Dermis microvascular lymphatic vessel endothelial cell (primary cell): Measurements from ENCODE around the gene LGI2. TPM values are rescaled to one million over a fixed set of nuclear protein-coding genes. Genes with fewer than 3 reads are reported as not detected.
"Not testable (repeated sequence)": the region's sequence is repeated elsewhere in the genome, so short reads cannot be mapped to it uniquely, and the experiment has no call there.

Experiments used
- DNase-seq, 2 donors: peaks; one replicate each; pipeline versions ENCODE4 v3.0.0 to v3.0.0-alpha.2; 2010; ENCODE audit warnings: low read depth in 2 of 2
- total RNA-seq: library from RNA; depleted of rRNA; stranded (reverse); fragments of >200 nt; gene quantifications from 2 replicates; pipeline ENCODE4 v1.2.1, GENCODE V29; 2014

LGI2 gene, protein sequence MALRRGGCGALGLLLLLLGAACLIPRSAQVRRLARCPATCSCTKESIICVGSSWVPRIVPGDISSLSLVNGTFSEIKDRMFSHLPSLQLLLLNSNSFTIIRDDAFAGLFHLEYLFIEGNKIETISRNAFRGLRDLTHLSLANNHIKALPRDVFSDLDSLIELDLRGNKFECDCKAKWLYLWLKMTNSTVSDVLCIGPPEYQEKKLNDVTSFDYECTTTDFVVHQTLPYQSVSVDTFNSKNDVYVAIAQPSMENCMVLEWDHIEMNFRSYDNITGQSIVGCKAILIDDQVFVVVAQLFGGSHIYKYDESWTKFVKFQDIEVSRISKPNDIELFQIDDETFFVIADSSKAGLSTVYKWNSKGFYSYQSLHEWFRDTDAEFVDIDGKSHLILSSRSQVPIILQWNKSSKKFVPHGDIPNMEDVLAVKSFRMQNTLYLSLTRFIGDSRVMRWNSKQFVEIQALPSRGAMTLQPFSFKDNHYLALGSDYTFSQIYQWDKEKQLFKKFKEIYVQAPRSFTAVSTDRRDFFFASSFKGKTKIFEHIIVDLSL
- under 0.01 TPM in 1 of 2 replicates, not detected in the other for total RNA-seq

DNA sequence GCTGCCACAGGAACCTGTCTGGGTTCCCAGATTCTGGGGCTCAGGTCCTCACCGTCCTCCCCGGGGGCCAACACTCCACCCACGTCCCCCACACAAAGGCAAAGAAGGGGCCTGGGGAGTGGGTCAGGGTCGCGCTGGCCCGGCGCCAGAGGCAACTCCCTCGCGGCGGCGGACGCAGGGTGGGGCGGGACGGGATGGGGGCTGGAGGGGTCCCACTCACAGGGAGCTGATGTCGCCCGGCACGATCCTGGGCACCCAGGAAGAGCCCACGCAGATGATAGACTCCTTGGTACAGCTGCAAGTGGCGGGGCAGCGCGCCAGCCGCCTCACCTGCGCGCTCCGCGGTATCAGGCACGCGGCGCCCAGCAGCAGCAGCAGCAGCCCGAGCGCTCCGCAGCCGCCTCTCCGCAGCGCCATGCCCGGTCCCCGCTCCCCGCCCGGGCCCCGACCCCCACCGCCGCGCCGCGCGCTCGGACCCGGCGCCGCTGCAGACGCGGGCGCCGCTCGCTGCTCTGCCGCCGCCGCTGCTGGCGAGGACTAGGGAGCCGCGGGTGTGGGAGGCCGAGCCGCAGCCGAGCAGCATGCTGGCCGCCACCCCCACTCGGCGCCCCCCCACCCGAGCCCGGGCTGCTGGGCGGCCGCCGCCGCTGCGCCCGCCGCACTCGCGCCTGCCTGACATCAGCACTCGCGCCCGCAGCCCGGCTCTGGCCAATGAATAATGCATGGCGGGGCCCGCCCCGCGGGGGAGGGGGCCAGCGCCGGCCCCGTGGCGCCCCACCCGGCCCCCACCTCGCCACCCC, at the start of gene LGI2:
Gene LGI2, minus strand, starts transcription at position 670 of the 800 bp plus-strand sequence. Its CDS starts 253 bp downstream, at position 417.
- DNase-seq, result peak in 1 of 2 donors; percentile 9

DNA sequence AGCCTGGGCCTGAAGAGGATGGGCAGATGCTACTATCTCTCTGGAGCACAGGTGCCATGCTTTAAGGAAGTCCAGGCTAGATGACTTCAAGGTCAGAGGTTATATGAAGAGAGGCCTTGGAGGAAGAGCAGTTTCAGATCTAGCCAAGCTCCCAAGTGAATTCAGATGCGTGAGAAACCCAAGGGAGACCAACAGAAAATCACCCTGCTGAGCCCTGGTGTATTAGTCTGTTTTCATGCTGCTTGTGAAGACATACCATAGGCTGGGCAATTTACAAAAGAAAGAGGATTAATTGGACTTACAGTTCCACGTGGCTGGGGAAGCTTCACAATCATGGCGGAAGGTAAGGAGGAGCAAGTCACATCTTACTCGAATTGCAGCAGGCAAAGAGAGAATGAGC, 47.8 kb upstream of the LGI2 start:
- no peak for DNase-seq

DNA sequence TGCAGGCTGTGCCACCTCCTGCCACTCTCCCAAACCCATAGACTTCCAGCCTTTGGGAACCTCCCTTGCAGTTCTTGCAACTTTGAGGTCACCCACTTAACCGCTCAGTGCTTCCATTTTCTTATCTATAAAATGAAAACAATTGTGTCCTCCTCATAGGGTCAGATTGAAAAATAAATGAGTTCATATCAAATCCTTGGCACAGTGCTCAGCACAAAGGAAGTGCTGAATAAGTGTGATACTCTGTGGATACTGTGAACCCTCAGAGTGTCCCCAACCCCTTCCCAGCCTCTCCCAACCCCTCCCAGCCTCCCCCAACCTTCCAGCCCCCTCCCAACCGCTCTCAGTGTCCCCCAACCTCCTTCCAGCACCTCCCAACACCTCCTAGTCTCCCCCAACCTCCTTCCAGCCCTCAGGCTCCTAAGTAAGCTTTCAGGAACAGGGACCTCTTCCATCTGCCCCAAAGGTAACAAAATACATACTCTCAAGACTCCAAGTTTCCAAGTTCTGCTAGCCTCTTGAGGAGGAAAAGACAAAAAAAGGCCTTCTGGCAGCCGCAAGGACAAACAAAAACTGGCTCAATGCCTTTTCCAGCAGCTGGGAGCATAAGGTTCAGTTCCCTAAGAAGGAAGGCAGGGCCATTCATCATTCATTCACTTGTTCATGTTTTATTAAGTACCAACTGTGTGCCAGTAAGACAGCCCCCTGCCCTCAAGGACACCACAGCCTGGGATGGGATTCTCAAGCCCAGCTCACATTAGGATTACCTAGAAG, 46.1 kb upstream of the LGI2 start:
- no peak for DNase-seq

DNA sequence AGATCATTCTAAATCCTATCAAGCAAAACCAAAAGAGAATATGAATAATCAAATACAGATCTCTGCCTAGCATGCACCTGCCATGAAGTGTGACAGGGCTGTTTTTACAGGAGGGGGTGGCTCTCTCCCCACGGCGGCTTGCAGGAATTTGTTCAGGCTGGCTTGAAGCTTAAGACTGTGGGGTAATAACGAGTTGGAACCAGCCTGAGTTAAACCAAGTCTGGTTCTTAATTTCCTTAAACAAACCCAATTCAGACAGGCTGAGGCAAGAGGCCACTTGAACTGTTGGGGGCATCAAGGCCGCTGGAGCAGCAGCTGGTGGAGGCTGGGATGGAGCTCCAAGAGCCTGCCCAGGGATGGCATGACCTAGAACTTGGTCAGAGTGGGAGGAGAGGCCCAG, 45.1 kb upstream of the LGI2 start:
- no peak for DNase-seq

DNA sequence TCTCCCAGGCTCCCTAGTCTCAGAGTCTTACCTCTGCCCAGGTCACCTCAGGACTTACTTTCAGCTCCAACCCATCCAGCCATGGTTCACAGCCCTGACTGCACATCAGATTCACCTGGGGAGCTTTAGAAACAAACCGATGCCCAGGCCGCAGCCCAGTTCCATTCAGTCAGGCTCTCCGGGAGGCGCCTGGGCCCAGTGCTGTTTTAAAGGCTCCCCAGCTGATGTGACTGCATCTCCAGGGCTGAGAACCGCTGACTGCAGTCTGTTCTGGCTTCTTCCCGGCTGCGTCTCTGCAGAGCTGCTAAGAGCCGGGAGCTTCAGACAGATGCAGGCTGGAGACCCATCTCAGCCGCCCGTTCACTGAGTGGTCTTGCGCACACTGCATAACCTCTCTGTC, 44.4 kb upstream of the LGI2 start:
- no peak for DNase-seq

DNA sequence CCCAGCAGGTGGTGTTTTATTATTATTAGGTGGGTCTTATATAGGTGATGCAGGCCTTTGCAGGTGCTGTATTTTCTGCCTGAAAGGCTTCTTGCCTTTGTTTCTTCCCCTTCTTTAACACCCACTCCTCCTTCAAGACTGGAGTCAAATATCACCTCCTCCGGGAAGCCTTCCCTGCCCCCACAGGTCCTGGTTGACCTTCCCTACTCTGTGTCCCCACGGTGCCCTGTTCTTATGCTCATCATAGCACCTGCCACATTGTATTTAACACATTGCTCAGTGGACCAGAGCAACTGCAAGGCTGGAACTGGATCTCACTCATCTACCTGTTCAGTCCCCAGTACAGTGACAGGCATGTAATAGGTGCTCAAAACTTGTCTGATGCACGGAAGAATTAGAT, 39.8 kb upstream of the LGI2 start:
- DNase-seq, result no peak

DNA sequence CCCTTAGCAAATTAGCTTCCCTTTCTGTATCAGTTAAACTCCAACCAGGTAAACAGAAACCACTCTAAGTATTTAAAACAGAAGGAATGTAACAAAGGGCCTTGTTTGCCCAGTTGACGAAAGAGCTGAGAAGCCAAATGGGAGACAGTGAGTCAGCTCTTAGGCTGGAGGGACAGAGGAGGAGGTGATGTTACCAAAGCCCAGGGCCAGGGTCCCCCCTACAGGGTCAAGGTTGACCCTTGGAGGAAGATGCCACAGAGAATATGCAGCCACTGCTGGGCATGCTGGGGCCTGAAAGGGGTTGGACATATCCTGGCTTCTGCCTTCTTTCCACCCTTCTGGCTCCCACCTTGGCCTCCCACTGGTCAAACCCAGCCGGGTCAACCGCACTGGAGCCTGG, 38.3 kb upstream of the LGI2 start:
- no peak for DNase-seq

DNA sequence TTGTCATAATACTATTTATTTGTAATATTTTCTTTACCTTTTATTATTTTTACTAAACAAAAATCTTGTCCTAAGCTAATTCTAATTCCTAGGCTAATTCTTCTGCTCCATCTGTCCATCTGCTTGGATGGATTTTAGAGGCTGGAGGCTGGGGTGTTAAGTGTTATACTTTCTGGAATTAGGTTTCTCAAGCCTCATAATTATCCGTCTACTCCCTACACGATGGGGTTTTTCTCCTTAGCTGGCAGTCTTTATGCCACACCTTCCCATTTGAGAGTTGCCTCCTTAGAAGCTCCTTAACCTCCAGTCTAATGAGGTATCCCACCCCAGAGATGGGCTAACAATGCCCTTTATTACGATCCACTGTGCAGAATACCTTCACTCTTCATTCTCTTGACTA, 37.6 kb upstream of the LGI2 start:
- DNase-seq, result no peak

DNA sequence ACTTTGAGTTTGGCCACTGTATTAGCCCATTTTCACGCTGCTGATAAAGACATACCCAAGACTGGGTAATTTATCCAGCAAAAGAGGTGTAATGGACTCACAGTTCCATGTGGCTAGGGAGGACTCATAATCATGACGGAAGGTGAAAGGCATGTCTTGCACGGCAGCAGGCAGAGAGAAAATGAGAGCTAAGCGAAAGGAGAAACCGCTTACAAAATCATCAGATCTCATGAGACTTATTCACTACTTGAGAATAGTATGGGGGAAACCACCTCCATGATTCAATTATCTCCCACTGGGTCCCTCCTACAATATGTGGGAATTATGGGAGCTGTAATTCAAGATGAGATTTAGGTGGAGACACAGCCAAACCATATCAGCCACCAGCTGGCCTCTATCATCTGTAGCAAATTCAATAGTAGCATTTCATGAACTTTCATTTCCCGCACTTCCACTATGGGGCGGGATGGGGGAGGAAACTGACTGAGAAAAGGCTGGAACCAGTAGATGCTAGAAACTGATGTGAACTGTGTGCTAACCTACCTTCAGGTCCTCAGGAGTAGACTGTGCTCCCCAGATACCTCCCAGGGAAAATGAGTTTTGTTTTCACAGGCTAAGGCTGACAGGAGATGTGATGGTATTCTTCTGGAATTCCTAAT, 35.3 kb upstream of the LGI2 start:
- DNase-seq, result no peak

DNA sequence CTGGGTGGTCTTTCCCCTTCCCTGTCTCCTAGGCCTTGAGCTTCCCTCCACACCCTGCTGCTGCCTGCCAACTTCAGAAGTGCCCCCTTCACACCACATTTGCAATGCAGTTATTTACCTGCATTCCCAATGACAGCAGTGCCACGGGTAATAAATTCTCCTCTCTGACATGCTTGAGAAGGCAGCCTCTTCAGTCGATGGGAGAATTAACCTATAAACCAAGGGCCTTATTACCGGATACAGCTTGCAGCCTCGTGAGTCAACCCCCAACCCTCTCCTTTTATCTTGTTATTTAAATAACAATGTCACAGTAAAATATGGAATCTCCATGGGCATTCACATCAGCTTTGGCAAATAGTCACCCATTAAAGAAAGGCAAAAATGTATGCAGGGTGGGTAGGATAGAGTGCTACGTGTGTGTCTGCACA, 34.7 kb upstream of the LGI2 start:
- no peak for DNase-seq

DNA sequence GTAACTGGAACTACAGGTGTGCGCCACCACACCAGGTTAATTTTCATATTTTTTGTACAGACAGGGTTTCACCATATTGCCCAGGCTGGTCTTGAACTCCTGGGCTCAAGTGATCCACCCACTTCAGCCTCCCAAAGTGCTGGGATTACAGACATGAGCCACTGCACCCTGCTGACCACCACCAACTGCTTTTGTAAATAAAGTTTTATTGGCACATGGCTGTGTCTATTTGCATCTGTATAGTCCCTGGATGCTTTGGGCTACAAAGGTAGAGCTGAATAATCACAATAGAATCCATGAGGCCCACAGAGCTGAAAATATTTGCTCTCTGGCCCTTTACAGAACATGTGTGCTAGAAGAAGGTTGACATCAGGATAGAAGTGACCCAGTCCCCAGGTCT, 33.7 kb upstream of the LGI2 start:
- not testable (repeated sequence) for DNase-seq

DNA sequence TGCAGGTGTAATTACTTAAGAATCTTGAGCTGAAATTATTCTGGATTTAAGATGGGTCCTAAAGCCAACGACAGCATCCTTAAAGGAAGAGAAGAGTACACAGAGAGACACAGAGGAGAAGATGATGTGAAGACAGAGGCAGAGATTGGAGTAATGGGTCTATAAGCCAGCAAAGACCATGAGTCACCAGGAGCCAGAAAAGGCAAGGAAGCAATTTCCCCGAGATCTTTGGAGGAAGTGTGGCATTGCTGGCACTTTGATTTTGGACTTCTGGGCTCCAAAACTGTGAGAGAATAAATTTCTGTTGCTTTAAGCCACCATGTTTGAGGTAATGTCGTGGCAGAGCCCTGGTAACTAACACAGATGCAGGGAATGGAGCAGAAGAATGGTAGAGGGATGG, 32.4 kb upstream of the LGI2 start:
- no peak for DNase-seq

DNA sequence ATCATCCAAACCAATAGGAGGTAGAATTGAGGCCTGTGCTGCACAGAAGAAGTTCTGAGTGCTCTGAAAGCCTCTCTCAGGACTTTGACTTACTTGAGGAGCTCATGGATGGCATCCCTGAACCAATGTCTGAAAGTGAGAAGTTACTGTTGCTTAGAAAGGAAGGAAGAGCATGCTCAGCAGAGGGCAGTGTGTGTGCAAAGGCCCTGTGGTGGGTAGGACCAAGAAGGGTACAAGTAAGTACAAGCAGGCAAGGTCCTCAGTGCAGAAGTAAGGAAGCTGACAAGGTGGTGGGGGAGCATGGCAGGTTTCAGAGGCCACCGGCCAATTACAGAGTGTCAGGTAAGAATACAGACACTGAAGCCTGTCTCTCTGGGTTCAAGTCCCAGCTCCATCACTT, 31.4 kb upstream of the LGI2 start:
- DNase-seq, result no peak

DNA sequence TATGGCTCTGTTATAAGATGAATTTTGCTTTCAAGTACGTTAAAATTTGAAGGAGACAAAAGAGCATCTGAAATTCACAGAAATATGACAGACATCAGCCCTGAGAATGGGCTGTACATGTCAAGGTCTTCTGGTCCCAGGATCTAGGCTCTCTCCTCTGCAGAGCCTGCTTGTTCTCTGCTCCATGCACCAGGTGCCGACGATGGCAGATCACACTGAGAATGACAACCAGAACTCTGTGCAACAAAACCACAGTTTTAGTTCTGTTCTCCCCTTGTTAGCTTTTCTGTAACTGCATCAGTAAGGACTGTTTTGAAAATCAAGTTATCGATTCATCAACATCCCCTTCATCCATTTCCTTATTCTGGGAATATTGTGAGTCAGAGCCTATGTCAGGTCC, 30.9 kb upstream of the LGI2 start:
- no peak for DNase-seq

DNA sequence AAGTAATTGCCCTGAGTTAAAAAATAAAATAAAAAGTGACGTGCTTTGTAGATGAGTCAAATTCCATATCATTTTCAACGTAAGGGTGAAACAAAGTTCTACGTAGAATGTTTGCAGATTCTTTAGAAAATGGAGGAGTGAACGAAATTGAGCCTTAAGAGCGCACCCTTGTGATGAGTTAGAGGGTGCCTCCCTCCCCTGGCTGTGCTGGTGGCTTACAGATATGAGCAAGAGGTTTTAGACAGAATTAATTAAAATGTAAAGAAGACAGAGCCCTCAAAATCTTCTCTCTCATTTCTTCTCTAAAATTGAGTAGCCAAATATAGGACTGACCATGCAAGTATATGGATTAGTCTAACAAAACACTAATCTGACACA, 30.2 kb upstream of the LGI2 start:
- no peak for DNase-seq

DNA sequence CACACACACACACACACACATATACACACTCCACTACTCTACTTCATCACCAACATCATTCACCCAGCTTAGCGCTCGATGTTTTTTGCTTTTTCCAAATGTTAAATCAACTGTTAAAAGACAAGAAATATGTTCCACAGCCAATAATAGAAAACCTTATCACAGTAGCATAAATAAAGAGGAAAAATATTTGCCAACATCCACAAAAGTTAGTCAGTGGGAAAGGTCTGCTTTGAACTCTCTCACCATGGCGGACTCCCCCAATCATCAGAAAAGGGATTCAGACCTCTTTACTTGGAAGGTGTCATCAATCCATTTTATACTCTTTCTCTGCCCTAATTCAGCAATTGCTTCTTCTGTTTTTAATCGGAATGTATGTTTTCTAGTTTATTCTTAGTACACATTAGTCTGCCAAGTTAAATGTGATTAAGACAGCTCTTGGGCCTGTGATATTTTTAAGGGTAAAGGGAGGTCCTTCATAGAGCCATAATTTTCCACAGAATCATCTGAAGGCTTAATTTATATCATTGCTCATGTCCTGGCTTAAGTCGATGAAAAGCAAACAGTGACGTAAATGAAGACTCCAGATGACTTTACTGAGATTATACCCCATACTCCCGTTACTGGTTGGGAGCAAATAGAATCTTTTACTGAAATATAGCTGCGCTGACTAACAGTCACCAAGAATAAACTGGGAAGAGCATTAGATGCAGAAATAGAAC, 29.7 kb upstream of the LGI2 start:
- no peak for DNase-seq

DNA sequence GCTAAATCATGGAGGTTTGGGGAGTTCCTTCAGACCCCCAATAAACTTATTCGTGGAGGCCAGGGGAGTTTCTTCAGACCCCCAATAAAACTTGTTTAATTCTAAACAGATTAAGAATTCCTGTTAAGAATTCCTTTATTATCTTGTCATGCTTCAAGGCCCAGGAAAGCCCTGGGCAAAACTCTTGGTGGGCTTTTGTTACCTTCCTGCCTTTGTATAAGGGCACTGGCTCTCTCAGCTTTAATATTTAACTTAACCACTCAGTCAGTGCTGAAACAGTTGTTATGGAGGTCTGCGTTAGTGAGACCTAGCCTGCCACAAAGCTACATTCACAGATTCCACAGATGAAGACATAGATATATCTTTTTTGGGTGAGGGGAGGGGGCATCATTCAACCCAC, 29.0 kb upstream of the LGI2 start:
- DNase-seq, result no peak

DNA sequence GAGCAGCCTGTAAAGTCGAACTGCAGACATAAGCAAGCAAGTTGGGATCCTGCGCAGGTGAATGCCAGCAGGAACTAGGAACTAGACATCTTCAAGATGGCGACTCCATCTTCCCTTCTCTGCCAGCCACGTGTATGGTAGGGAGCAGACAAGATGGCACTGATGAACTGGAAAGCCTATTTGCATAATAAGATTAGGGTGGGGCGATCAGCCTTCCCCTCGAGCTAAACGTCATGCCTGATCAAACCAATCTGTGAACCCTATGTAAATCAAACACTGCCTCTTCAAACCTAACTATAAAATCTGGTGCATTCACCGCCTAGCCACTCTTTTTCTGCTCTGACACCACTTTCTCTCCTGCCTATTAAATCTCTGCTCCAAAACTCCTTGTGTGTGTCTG, 28.1 kb upstream of the LGI2 start:
- DNase-seq, result no peak

DNA sequence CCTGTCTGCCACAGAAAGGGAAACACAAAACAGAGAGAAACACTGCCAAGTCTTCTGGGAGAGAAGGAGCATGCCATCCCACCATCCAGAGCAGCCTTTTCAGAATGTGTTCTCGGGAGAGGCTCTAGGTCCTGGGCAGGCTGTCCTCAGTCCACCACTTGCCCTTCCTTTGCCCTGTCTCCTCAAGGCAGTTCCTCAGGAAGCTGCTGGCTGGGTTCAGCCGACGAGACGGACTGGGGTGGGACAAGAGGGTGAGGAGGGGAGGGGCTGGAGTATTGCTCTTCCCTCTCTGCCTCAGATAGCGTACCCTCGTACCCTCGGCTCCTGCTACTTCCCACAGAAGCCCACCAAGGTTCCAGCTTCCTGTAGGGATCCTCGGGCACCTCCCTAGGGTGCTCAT, 26.6 kb upstream of the LGI2 start:
- DNase-seq, result no peak

DNA sequence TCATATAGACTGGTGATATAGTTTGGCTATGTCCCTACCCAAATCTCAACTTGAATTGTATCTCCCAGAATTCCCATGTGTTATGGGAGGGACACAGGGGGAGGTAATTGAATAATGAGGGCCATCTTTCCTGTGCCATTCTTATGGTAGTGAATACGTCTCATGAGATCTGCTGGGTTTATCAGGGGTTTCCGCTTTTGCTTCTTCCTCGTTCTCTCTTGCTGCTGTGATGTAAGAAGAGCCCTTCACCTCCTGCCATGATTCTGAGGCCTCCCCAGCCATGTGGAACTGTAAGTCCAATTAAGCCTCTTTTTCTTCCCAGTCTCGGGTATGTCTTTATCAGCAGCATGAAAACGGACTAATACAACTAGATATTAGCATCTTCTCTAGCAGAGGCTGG, 21.3 kb upstream of the LGI2 start:
- not testable (repeated sequence) for DNase-seq

DNA sequence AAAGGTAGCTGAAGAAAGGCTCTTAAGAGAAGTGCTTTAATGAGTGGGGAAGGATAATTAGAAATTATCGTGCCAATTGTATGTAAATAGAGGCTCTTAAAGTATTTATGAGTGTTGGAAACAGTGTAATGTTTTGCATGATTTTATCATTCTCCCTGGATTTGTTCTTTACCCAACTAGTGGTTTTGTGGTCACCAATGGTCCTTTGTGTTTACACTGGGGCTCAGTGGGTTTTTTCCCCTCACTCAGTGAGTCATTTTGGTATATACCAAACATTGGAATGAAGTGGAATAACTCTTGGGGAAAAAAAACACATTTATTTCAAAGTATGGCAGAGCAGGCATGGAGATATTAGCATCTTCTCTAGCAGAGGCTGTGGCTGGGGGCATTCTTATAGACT, 20.8 kb upstream of the LGI2 start:
- DNase-seq, result no peak
